Neural cell (in vitro differentiated cells): ENCODE data around the gene SHTN1.

ENCODE experiments used
- RAD21 ChIP-seq: fragments of 450-650 bp; conservative IDR thresholded peaks from 2 replicates; pipeline ENCODE4 v1.6.1; 2014; ENCODE audit warnings: antibody characterized with exemption, mild to moderate bottlenecking, moderate library complexity
- TAF1 ChIP-seq: IDR thresholded peaks from 2 replicates; pipeline ENCODE4 v1.6.1; 2012; ENCODE audit warnings: low read depth

GRCh38 chr10:116995648-116996047, 9.3 kb downstream of the SHTN1 start:
- TF ChIP-seq RAD21 (no peak), TAF1 (no peak)
